Measurements from ENCODE around the gene PCDHA13. TPM values are rescaled to one million over a fixed set of nuclear protein-coding genes. Genes with fewer than 3 reads are reported as not detected.

The PCDHA13 gene
- total RNA-seq, 1 donor from 2014 or later = 10.2 TPM

DNA sequence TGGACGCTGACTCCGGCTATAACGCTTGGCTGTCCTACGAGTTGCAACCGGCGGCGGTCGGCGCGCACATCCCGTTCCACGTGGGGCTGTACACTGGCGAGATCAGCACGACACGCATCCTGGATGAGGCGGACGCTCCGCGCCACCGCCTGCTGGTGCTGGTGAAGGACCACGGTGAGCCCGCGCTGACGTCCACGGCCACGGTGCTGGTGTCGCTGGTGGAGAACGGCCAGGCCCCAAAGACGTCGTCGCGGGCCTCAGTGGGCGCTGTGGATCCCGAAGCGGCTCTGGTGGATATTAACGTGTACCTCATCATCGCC lies 4.7 kb upstream of the PCDHA13 start:
- Mint-ChIP-seq H3K36me3 (ENCODE audit: unreplicated experiment) (peaks cover 27% of the 10 kb centered on the region), H3K4me3 (ENCODE audit: unreplicated experiment) (no peak overlapping the region), H3K27ac (ENCODE audit: unreplicated experiment) (no peak overlapping the region), H3K9me3 (ENCODE audit: unreplicated experiment) (peaks cover 1% of the 10 kb centered on the region), H3K4me1 (ENCODE audit: low read depth, unreplicated experiment) (peaks cover 3% of the 10 kb centered on the region), H3K27me3 (ENCODE audit: unreplicated experiment) (peaks cover 5% of the 10 kb centered on the region)
- no peak for DNase-seq
- TF ChIP-seq, protein P1, sequence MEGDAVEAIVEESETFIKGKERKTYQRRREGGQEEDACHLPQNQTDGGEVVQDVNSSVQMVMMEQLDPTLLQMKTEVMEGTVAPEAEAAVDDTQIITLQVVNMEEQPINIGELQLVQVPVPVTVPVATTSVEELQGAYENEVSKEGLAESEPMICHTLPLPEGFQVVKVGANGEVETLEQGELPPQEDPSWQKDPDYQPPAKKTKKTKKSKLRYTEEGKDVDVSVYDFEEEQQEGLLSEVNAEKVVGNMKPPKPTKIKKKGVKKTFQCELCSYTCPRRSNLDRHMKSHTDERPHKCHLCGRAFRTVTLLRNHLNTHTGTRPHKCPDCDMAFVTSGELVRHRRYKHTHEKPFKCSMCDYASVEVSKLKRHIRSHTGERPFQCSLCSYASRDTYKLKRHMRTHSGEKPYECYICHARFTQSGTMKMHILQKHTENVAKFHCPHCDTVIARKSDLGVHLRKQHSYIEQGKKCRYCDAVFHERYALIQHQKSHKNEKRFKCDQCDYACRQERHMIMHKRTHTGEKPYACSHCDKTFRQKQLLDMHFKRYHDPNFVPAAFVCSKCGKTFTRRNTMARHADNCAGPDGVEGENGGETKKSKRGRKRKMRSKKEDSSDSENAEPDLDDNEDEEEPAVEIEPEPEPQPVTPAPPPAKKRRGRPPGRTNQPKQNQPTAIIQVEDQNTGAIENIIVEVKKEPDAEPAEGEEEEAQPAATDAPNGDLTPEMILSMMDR (IDR thresholded peaks at IDR 0.05; ENCODE audit: partially characterized antibody, unreplicated experiment) = no peak

DNA sequence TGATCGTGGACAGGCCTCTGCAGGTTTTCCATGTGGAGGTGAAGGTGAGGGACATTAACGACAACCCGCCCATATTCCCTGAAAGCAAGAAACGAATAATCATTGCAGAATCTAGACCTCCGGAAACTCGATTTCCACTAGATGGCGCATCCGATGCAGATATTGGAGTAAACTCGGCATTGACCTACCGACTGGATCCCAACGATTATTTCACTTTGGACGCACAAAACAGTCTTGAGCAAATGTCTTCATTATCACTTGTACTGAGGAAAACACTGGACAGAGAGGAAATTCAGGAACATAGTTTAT lies 621 bp downstream of the PCDHA13 start:
- Mint-ChIP-seq H3K36me3 (ENCODE audit: unreplicated experiment) (peaks cover 34% of the 10 kb centered on the region), H3K9me3 (ENCODE audit: unreplicated experiment) (peaks cover 3% of the 10 kb centered on the region), H3K27me3 (ENCODE audit: unreplicated experiment) (no peaks in the 10 kb centered on the region), H3K4me1 (ENCODE audit: low read depth, unreplicated experiment) (no peaks in the 10 kb centered on the region), H3K4me3 (ENCODE audit: unreplicated experiment) (peak overlapping the region; percentile 47), H3K27ac (ENCODE audit: unreplicated experiment) (no peak overlapping the region)
- TF ChIP-seq, protein P1 (IDR thresholded peaks at IDR 0.05; ENCODE audit: partially characterized antibody, unreplicated experiment) = no peak
- DNase-seq = no peak

GRCh38 chr5:140883373-140883772 lies 1.4 kb downstream of the PCDHA13 start:
- no peaks in the 10 kb centered on the region for H3K27me3 Mint-ChIP-seq (ENCODE audit: unreplicated experiment)
- H3K36me3 Mint-ChIP-seq (ENCODE audit: unreplicated experiment) = peaks cover 32% of the 10 kb centered on the region
- DNase-seq = no peak
- H3K9me3 Mint-ChIP-seq (ENCODE audit: unreplicated experiment) = peaks cover 3% of the 10 kb centered on the region
- no peaks in the 10 kb centered on the region for H3K4me1 Mint-ChIP-seq (ENCODE audit: low read depth, unreplicated experiment)
- no peak overlapping the region for H3K27ac Mint-ChIP-seq (ENCODE audit: unreplicated experiment)
- TF ChIP-seq, protein P1 (IDR thresholded peaks at IDR 0.05; ENCODE audit: partially characterized antibody, unreplicated experiment) = no peak
- no peak overlapping the region for H3K4me3 Mint-ChIP-seq (ENCODE audit: unreplicated experiment)

DNA sequence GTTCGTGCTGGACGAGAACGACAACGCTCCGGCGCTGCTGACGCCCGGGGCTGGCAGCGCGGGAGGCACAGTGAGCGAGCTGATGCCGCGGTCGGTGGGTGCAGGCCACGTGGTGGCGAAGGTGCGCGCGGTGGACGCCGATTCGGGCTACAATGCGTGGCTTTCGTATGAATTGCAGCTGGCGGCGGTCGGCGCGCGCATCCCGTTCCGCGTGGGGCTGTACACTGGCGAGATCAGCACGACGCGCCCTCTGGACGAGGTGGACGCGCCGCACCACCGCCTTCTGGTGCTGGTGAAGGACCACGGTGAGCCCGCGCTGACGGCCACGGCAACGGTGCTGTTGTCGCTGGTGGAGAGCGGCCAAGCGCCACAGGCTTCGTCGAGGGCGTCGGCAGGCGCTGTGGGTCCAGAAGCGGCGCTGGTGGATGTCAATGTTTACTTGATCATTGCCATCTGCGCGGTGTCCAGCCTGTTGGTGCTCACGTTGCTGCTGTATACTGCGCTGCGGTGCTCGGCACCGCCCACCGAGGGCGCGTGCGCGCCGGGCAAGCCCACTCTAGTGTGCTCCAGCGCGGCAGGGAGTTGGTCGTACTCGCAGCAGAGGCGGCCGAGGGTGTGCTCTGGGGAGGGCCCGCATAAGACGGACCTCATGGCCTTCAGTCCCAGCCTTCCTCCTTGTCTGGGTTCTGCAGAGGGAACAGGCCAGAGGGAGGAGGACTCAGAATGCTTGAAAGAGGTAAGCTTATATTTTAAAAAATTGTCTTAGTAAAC lies 2.2 kb downstream of the PCDHA13 start:
- H3K27me3 Mint-ChIP-seq (ENCODE audit: unreplicated experiment) = no peaks in the 10 kb centered on the region
- no peaks in the 10 kb centered on the region for H3K4me1 Mint-ChIP-seq (ENCODE audit: low read depth, unreplicated experiment)
- TF ChIP-seq, protein P1 (IDR thresholded peaks at IDR 0.05; ENCODE audit: partially characterized antibody, unreplicated experiment) = no peak
- peaks cover 27% of the 10 kb centered on the region for H3K36me3 Mint-ChIP-seq (ENCODE audit: unreplicated experiment)
- DNase-seq = no peak
- no peak overlapping the region for H3K27ac Mint-ChIP-seq (ENCODE audit: unreplicated experiment)
- peaks cover 3% of the 10 kb centered on the region for H3K9me3 Mint-ChIP-seq (ENCODE audit: unreplicated experiment)
- H3K4me3 Mint-ChIP-seq (ENCODE audit: unreplicated experiment) = no peak overlapping the region

GRCh38 chr5:140916325-140916724 lies 34.4 kb downstream of the PCDHA13 start:
- TF ChIP-seq, protein P1 (IDR thresholded peaks at IDR 0.05; ENCODE audit: partially characterized antibody, unreplicated experiment) = no peak
- DNase-seq = no peak
- Mint-ChIP-seq H3K27ac (ENCODE audit: unreplicated experiment) (no peak overlapping the region), H3K27me3 (ENCODE audit: unreplicated experiment) (no peaks in the 10 kb centered on the region), H3K4me3 (ENCODE audit: unreplicated experiment) (no peak overlapping the region), H3K4me1 (ENCODE audit: low read depth, unreplicated experiment) (no peaks in the 10 kb centered on the region), H3K9me3 (ENCODE audit: unreplicated experiment) (no peaks in the 10 kb centered on the region), H3K36me3 (ENCODE audit: unreplicated experiment) (peaks cover 29% of the 10 kb centered on the region)
